Panc1 (cell line): ENCODE results near the gene MSRB1.

ENCODE experiments used
- CTCF ChIP-seq: fragments of 450-650 bp; IDR thresholded peaks from 2 replicates; pipeline ENCODE4 v1.5.1; 2017; ENCODE audit warnings: mild to moderate bottlenecking
- POLR2AphosphoS5 ChIP-seq: IDR thresholded peaks from 2 replicates; pipeline ENCODE4 v1.6.1; 2012; ENCODE audit warnings: mild to moderate bottlenecking, low read depth, low read length, moderate library complexity
- REST ChIP-seq, 2 experiments: IDR thresholded peaks; 2 replicates each; pipeline ENCODE4 v1.6.1; 2011 to 2012; ENCODE audit warnings: low read depth in 2 of 2, control low read depth in 1 of 2, low read length in 1 of 2, mild to moderate bottlenecking in 1 of 2, moderate library complexity in 1 of 2; ENCODE audit not compliant: insufficient read depth in 1 of 2
- TCF7L2 ChIP-seq: IDR thresholded peaks from 2 replicates; pipeline ENCODE4 v1.6.1; 2011; ENCODE audit warnings: mild to moderate bottlenecking, low read depth, low read length, inconsistent platforms

GRCh38 chr16:1949507-1949906 is 6.5 kb upstream of the MSRB1 start:
- no peak for TF ChIP-seq CTCF
- no peak for TF ChIP-seq TCF7L2
- TF ChIP-seq REST (IDR thresholded peaks at IDR 0.05; ENCODE audit: insufficient read depth in 1 of 2, low read depth in 2 of 2, low read length in 1 of 2) = no peak
- no peak for TF ChIP-seq POLR2AphosphoS5
